RWPE1 (cell line): ENCODE data around the gene CDC42EP1.
"Not testable (repeated sequence)": the region's sequence is repeated elsewhere in the genome, so short reads cannot be mapped to it uniquely, and the experiment has no call there.

Experiments
- CTCF ChIA-PET: fragments of 350-600 bp; sonication (Branson Sonifier 250); formaldehyde crosslinking; extraction: SDS; loops from one replicate; lab custom pipeline; 2021; lab: Yijun Ruan, JAX
- POLR2A ChIA-PET: fragments of 400-600 bp; formaldehyde crosslinking; extraction: SDS; loops from one replicate; lab custom pipeline; 2020; ENCODE audit warnings: antibody characterized with exemption; ENCODE audit not compliant: low non-redundant PET; lab: Yijun Ruan, JAX
- DNase-seq: peaks from one replicate; pipeline ENCODE4 v3.0.0; 2012; ENCODE audit warnings: low spot score
- H3K27ac ChIP-seq: fragments of 450-650 bp; 2 replicates; pipeline ENCODE4 v1.5.1; 2017
- TF ChIP-seq, protein P1 (sequence below): fragments of 450-650 bp; conservative IDR thresholded peaks from 2 replicates; pipeline ENCODE4 v1.5.1; 2017; ENCODE audit warnings: low read depth, mild to moderate bottlenecking

The CDC42EP1 gene

DNA sequence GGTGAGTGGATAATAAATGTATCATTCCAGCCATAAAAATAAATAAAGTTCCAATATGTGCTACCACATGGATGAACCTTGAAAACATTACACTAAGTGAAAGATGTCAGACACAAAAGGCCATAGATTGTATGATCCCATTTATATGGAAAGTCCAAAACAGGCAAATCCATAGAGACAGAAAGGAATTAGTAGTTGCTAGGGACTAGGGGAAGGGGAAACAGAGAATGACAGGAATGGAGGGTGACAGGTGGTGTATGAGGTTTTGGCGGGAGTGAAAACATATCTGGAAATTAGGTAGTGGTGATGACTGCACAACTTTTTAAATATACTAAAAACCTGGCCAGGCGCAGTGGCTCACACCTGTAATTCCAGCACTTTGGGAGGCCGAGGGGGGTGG, 25.8 kb upstream of the CDC42EP1 start:
- DNase-seq = no peak
- TF ChIP-seq, protein P1, sequence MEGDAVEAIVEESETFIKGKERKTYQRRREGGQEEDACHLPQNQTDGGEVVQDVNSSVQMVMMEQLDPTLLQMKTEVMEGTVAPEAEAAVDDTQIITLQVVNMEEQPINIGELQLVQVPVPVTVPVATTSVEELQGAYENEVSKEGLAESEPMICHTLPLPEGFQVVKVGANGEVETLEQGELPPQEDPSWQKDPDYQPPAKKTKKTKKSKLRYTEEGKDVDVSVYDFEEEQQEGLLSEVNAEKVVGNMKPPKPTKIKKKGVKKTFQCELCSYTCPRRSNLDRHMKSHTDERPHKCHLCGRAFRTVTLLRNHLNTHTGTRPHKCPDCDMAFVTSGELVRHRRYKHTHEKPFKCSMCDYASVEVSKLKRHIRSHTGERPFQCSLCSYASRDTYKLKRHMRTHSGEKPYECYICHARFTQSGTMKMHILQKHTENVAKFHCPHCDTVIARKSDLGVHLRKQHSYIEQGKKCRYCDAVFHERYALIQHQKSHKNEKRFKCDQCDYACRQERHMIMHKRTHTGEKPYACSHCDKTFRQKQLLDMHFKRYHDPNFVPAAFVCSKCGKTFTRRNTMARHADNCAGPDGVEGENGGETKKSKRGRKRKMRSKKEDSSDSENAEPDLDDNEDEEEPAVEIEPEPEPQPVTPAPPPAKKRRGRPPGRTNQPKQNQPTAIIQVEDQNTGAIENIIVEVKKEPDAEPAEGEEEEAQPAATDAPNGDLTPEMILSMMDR = no peak
- H3K27ac ChIP-seq = no peak overlapping the region
- POLR2A ChIA-PET = no interaction called here
- CTCF ChIA-PET = no interaction called here

DNA sequence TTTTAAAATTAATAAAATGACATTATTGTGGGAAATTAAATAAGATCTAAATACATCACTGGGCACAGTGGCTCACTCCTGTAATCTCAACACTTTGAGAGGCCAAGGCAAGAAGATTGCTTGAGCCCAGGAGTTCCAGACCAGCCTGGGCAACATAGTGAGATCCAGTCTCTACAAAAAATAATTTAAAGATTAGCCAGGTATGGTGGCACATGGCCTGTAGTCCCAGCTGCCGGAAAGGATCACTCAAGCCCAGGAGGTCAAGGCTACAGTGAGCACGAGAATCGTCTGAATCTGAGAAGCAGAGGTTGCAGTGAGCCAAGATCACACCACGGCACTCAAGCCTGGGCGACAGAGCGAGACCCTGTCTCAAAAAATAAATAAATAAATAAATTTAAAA, 25.1 kb upstream of the CDC42EP1 start:
- ChIA-PET CTCF (no interaction called here), POLR2A (no interaction called here)
- no peak overlapping the region for H3K27ac ChIP-seq
- no peak for DNase-seq
- TF ChIP-seq, protein P1 = no peak

DNA sequence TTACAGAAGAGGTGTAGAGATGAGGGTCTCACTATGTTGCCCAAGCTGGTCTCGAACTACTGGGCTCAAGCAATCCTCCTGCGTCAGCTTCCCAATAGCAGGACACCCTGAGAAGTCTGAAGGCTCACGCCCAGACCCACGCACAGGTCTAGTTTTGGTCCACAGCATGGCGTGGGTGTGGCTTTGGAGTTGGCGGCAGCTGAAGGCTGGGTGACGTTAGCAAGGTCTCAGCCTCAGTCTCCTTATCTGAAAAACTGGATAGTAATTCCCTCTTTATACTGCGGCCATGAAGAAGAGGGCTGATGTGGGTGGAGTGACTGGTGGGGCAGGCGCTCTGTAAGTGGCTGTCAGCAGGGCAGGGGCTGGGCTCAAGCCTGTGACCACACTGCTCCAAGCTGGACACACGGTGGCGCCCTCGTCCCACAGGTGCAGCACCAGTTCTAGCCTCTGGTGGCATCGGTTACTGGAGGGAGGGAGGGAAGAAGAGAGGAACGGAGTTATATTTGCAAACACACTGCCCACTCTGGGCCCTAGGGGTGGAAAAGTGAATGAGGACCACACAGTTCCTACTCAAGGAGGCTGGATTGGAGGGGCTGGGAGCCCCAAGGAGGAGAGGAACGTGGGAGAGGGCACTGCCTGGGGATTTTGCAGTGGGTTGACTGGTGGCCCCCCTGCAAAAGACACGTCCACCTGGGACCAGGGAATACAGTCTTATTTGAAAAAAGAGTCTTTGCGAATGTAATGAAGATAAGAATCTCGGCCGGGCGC, 21.5 kb upstream of the CDC42EP1 start:
- TF ChIP-seq, protein P1 = peak; percentile 93
- POLR2A ChIA-PET = no interaction called here
- CTCF ChIA-PET = interaction anchor here (0.6 to 4.9 kb wide), 12 partner anchors 9 to 461 kb away, joined by 3 to 38 read pairs (median 6); no protein-coding TSS in a partner anchor
- peak overlapping the region; percentile 29 for H3K27ac ChIP-seq
- peak; percentile 80 for DNase-seq

DNA sequence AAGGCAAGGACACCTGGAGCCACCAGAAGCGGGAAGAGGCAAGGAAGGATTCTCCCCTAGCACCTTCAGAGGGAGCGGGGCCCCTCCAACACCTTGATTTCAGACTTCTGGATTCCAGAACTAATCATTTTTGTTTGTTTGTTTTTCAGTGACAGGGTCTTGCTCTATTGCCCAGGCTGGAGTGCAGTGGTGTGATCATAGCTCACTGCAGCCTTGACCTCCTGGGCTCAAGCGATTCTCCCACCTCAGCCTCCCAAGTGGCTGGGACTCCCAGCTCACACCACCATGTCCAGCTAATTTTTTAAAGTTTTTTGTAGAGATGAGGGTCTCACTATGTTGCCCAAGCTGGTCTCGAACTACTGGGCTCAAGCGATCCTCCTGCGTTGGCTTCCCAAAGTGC, 20.5 kb upstream of the CDC42EP1 start:
- DNase-seq, POLR2A ChIA-PET: not testable (repeated sequence)
- peak overlapping the region; percentile 97 for H3K27ac ChIP-seq
- CTCF ChIA-PET = interaction anchor here (0.6 to 4.9 kb wide), 6 partner anchors 9 to 363 kb away, joined by 3 to 38 read pairs (median 6); no protein-coding TSS in a partner anchor

DNA sequence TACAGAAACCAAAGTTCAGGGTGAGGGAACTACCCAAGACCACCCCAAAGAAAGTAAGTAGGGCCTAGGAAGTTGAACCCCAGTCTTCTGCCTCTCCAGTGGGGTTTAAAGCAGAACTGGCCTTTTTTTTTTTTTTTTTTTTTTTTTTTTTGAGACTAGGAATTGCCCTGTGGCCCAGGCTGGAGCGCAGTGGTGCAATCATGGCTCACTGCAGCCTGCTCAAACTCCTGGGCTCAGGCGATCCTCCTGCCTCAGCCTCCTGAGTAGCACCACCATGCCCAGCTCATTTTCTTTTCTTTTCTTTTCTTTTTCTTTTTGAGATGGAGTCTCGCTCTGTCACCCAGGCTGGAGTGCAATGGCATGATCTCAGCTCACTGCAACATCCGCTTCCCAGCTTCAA, 17.9 kb upstream of the CDC42EP1 start:
- DNase-seq, POLR2A ChIA-PET: not testable (repeated sequence)
- peak overlapping the region; percentile 97 for H3K27ac ChIP-seq
- CTCF ChIA-PET = interaction anchor here (0.7 to 4.9 kb wide), 3 partner anchors 19 to 64 kb away, joined by 4 to 38 read pairs (median 15); no protein-coding TSS in a partner anchor

DNA sequence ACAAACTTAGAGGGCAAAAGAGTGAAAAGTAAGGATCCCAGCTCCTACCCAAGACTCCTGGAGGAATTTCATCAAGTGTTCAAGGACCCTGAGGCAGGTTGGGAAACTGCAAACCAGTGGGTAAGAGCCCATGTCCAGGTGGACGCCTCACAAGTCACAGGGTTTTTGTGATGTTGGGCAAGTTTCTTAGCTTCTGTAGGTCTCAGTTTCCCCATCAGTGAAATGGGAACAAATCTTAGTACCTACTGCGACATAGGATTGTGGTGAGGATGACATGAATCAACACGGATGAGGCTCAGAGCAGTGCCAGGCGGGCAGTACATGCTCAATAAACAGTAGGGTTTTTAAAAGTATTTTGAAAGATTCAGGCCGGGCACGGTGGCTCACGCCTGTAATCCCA, 17.3 kb upstream of the CDC42EP1 start:
- peak overlapping the region; percentile 97 for H3K27ac ChIP-seq
- TF ChIP-seq, protein P1 = no peak
- POLR2A ChIA-PET = no interaction called here
- DNase-seq = no peak
- CTCF ChIA-PET = interaction anchor here (4.9 kb wide), 1 partner anchor 25 kb away, joined by 38 read pairs; no protein-coding TSS in a partner anchor

DNA sequence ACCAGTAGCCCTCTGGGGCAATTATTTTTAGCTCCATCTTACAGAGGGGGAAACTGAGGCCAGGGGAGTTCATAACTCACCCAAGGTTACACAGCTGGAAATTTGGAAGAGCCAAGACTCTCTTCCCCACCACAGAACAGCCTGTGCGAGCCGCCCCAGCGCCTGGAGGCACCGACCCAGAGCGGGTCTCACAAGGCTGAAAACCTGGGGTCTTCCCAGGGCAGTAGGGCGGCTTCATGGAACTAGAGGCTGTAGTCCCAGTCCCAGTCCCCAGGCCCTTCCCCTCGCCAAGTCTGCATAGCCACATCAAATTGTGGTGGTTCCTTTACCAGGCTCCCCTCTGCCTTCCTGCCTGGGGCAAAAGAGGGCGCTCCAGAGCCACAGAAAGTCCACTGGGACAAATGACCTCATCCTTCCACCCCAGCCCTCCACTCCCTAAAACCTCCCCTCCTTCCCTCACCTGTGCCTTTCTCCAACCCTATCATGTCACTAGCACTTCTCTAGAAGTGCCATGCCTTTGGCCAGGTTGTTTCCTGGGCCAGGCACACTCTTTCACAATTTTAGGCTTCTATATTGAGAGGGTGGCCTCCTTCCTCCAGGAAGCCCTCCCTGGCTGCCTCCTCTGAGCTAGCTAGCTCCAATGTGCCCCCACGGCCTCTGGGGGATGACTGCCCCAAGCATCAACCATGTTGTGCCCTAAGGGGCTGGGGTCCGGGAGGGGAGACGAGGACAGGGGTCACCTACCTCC, 15.2 kb upstream of the CDC42EP1 start:
- no peak for DNase-seq

More for the DNA sequence above, 15.2 kb upstream of the CDC42EP1 start:
- POLR2A ChIA-PET = interaction anchor here (0.6 to 1.4 kb wide), 2 partner anchors 17 to 63 kb away, joined by 3 to 4 read pairs; partner anchors contain the start of gene GGA1
- TF ChIP-seq, protein P1 = peak; percentile 67
- CTCF ChIA-PET = interaction anchor here (0.6 to 1.3 kb wide), 5 partner anchors 16 to 394 kb away, joined by 3 to 12 read pairs (median 5); no protein-coding TSS in a partner anchor
- peak overlapping the region; percentile 97 for H3K27ac ChIP-seq
